ENCODE measurements around the gene KRTAP12-2.

DNA sequence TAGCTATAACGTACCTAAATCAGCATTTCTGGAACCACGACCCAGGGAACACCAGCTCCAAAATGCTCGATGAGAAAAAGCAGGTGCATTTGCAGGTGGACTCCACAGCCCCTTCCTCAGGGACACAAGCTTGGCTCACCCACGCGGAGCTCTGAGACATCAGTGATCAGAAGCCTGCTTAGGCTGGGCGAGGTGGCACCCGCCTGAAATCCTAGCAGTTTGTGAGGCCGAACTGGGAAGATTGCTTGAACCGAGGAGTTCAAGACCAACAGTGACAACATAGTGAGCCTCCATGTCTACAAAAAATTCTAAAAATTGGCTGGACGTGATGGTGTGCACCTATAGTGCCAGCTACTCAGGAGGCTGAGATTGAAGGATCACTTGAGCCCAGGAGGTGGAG is 47.1 kb upstream of the KRTAP12-2 start:
- TF ChIP-seq, protein P1, sequence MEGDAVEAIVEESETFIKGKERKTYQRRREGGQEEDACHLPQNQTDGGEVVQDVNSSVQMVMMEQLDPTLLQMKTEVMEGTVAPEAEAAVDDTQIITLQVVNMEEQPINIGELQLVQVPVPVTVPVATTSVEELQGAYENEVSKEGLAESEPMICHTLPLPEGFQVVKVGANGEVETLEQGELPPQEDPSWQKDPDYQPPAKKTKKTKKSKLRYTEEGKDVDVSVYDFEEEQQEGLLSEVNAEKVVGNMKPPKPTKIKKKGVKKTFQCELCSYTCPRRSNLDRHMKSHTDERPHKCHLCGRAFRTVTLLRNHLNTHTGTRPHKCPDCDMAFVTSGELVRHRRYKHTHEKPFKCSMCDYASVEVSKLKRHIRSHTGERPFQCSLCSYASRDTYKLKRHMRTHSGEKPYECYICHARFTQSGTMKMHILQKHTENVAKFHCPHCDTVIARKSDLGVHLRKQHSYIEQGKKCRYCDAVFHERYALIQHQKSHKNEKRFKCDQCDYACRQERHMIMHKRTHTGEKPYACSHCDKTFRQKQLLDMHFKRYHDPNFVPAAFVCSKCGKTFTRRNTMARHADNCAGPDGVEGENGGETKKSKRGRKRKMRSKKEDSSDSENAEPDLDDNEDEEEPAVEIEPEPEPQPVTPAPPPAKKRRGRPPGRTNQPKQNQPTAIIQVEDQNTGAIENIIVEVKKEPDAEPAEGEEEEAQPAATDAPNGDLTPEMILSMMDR (conservative IDR thresholded peaks at IDR 0.05; ENCODE audit: low read length) = no peak
- TF ChIP-seq EZH2phosphoT487 (IDR thresholded peaks at IDR 0.05; ENCODE audit: borderline replicate concordance) = no peak

Data from Loucy (cell line).